DMS114 treated with DMSO at 0.1 percent for 48 hours (cell line): ENCODE data around the gene KLF4.

Experiments
- DNase-seq: peaks from one replicate; lab custom pipeline; 2025; ENCODE audit not compliant: unreplicated experiment; lab: John Stamatoyannopoulos, UW

The KLF4 gene

DNA sequence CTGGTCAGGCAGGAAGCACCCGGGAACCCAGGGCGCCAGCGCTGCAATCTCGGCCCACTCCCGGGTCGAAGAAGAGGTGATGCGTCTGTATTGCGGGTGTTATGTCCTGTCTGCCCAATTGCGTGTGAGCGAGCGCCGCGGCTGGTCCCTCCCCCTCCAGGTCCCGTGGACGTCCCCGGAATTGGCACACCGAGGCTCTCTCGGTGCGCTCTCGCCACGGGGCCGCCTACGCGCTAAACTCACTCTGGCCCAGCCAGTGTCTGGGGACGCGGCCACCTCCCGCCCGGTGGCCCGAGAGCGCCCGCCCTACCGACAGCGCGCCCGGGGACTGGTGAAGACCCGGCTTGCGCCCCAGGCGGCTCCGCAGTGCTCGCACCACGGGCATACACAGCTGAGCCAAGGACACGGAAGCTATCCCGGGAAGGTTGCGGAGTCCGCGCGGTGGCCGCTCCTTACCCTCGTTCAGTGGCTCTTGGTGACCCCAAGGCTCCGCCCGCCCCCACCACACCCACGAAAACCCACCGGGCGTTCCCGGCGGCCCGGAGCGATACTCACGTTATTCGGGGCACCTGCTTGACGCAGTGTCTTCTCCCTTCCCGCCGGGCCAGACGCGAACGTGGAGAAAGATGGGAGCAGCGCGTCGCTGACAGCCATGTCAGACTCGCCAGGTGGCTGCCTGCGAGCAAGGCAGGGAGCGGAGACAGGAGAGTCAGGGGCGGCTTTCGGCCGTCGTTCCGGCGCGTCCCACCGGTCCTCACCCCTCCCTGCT, 1.0 kb downstream of the KLF4 start:
- no peak for DNase-seq

DNA sequence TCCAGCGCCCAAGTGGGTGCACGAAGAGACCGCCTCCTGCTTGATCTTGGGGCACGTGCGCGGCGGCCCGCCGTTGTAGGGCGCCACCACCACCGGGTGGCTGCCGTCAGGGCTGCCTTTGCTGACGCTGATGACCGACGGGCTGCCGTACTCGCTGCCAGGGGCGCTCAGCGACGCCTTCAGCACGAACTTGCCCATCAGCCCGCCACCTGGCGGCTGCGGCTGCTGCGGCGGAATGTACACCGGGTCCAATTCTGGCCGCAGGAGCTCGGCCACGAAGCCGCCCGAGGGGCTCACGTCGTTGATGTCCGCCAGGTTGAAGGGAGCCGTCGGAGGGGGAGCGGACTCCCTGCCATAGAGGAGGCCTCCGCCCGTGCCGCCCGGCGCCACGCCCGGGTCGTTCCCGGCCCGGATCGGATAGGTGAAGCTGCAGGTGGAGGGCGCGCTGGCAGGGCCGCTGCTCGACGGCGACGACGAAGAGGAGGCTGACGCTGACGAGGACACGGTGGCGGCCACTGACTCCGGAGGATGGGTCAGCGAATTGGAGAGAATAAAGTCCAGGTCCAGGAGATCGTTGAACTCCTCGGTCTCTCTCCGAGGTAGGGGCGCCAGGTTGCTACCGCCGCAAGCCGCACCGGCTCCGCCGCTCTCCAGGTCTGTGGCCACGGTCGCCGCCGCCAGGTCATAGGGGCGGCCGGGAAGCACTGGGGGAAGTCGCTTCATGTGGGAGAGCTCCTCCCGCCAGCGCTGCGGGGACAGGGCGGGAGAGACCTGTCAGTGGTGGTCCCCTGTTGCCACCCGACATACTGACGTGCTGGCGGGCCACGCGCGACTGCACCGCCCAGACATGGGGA, 1.8 kb downstream of the KLF4 start:
- no peak for DNase-seq

GRCh38 chr9:107486674-107487520, 2.7 kb downstream of the KLF4 start:
- DNase-seq: no peak

DNA sequence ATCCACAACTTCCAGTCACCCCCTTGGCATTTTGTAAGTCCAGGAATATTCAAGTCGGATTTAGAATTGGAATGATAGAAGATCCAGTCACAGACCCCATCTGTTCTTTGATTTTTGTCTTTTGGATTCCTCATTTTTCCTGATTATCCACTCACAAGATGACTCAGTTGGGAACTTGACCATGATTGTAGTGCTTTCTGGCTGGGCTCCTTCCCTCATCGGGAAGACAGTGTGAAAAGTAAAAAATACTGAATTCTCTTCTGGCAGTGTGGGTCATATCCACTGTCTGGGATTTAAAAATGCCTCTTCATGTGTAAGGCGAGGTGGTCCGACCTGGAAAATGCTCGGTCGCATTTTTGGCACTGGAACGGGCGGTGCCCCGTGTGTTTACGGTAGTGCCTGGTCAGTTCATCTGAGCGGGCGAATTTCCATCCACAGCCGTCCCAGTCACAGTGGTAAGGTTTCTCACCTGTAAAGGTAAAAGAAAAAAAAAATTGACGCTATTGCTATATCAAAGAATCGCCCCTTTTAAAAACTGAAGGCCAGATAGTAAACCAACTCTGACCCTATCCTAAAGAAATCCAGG, 4.0 kb downstream of the KLF4 start:
- DNase-seq: no peak

DNA sequence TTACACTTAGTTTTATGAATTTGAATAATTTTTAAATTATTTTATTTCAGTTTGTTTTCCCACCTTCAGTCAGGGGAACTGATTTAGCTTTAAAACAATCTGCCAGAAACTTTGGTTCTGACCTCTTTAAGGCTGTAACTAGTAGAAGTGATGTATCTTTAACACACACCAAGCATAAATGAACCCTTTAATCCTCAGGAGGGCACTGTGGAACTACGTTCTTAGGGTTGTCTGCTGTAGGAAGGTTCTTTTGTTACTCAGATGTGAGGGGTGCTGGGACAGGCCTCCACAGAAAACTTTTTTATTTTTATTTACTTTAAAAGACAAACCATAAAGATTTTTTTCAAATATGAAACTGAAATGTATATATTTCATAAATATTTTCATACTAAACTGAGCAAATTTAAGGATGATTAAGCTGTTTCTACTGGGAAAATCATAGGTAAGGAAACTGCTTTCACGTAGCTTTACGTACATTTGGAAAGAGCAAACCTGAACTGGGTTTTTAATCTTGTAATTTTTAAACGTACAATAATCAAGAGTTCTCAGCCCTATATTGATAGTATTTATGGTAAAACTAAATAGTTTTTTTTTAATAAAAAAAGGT, 5.3 kb downstream of the KLF4 start:
- DNase-seq: peak; percentile 57

DNA sequence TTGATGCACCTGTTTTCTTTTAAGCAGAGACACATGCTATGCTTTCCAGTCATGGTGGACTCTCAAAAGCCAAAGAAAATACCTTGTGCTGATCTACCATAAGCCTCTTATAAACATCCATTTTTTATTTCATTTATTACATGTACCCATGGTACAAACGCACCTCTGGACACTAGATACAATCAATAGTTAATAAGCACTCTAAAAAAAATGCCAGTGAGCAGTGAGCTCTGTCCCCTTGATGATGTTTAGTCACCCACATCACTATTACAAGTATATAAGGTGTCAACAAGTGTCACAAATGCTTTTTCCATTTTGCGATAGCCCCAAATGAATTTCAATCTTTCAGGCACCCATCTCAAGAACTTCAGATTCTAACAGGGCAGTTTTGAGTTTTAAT, 5.9 kb downstream of the KLF4 start:
- DNase-seq: no peak

DNA sequence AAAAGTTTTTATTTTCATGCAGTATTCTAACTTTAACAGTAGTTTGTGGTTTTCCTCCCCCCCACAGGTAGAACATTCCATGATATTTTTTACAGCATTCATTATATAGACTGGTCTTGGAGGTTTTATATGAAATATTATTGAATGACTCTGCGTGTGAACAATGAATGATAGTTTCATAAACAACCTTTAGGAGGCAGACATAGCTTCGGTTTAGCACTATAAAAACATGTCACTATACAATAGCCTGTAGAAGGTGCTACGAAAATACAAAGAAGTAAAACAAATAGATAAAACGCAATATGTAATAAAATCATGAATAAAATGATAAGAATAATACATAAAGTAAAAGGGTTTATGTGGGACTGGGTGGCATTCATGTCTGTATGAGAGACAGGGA, 8.5 kb downstream of the KLF4 start:
- DNase-seq: no peak

- DNase-seq: no peak
Observed at GRCh38 chr9:107480386-107480789, 9.2 kb downstream of the KLF4 start.

DNA sequence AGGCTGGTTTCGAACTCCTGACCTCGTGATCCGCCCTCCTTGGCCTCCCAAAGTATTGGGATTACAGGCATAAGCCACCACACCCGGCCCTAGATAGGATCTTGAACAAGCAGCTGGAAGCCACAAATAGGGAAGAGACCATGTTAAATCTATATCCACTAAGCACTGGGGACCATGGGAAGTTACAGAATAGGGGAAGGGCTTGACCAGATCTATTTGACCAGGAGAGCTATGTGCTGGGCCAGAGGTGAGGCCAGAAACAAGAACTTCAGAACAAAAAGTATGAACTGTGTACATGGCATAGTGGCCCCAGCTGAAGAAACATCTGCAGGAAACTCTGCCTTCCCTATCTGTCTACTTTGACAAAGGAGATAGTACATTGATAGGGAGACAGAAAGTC, 10.8 kb downstream of the KLF4 start:
- DNase-seq: no peak

GRCh38 chr9:107474124-107474523, 15.4 kb downstream of the KLF4 start:
- no peak for DNase-seq

DNA sequence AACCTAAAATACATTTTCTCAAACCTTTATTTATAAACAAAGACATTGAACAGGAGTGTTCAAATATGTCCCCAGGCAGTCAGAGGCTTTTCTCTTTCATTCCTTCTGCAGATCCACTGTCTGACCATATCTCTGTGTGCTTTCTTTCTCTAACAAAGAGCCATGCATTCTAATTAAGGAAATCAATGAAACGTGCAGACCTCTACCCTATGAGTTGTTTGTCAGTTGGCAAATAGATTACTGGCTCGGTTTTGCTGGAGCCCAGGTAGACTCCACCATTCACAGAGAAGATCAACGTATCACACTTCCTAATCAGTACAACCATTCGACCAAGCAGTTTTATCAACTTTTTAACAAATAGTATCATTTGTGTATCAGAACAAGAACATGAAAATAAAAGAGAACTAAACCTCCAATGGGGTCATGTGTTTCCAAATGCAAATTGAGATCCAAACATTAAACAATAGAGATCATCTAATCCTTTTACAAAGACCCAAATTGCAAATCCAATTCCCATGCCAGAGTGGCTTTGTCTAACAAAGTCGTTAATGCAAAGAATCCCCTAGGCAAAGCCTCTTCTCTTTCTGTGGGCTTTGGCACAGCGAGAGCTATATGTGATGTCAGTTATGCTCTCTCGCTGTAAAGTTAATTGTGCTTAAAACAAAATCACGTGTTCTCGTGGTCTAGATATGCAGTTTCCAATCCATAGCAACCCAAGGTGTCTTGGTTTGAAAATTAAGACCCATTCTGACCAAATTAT, 16.8 kb downstream of the KLF4 start:
- DNase-seq: no peak

- DNase-seq: no peak
Observed at GRCh38 chr9:107471552-107471951, 18.0 kb downstream of the KLF4 start.

DNA sequence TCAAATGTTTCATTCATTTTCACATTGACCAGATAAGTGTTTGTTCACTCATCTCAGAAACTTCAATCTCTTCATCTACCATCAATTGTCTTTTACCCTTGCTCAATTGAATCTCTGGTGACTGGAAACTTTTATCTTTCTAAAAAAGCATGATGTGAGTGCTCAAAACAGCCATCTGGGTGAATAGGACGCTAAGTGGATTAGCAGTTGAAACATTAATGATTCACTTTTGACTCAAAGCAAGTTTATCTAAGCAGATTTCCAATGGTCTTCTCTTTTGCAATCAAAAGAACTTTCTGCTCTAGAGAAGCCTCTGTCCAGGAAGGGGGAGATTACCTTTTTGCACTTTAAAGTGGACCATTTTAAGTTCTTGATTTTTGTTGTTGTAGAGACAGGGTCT, 22.2 kb downstream of the KLF4 start:
- DNase-seq: no peak

DNA sequence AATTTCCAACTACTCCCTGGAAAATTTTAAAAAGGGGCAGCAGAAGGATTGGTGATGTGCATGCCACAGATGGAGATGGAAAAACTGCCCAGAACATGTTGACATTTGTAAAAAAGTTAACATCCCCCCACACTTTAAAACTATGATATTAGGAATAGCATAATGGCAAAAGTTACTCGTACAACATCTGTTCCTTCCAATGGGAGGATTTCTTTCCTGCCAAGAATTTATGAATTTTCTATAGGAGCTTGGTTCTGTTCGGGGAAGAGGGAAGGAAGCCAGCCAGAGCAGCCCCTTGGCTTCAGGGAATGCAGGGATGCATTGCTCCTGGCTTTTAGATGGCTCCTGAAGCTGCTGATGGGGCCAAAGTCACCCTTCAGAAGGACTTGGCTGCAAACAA, 22.7 kb downstream of the KLF4 start:
- DNase-seq: no peak

DNA sequence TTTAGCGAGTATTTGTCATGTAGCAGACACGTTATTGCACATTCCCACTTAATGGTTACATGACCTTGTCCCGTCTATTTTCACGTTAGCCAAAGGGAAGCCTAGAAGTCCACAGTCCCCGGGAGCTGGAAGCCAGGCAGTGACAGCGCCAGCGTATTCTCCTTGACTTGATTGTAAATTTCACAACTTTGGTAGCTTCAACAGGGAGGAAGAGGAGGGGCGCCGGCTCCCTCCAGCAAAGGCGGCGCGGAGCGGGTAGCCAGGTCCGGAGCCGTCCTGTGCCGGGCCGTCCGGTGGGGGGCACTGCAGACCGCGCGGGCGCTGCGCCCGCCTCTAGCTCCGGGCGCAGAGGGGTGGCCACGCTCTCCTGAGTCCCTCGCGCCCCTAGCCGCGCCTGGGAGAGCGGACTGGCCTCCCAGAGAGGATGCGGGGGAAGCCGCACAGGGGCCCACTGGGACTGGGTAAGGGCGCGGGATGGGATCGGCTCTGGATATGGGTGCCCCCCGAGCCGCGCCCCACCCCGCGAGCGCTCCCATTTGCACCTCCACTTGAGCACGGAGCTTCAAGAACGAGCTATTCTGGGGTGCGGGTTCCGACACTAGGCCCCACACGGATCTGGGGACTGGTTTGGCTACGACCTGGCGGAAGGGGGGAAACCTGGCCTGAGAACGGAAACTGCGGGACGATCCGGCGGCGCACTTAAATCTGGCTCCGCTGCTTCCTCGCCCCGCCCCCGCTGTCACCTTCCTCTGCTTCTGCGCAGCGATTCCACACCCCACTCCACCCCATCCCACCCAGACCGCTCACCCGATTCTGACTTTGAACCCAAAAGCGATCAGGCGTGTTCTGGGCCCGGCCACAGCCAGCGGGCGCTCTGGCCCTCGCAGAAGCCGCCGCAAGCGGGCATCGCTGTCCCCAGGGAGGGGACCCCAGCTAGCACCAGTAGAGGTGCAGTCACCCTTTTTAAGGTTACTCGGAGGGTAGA, 23.8 kb downstream of the KLF4 start:
- peak; percentile 8 for DNase-seq

GRCh38 chr9:107464516-107464915, 25.1 kb downstream of the KLF4 start:
- no peak for DNase-seq

- DNase-seq: no peak
Observed at GRCh38 chr9:107462691-107463090, 26.9 kb downstream of the KLF4 start.

DNA sequence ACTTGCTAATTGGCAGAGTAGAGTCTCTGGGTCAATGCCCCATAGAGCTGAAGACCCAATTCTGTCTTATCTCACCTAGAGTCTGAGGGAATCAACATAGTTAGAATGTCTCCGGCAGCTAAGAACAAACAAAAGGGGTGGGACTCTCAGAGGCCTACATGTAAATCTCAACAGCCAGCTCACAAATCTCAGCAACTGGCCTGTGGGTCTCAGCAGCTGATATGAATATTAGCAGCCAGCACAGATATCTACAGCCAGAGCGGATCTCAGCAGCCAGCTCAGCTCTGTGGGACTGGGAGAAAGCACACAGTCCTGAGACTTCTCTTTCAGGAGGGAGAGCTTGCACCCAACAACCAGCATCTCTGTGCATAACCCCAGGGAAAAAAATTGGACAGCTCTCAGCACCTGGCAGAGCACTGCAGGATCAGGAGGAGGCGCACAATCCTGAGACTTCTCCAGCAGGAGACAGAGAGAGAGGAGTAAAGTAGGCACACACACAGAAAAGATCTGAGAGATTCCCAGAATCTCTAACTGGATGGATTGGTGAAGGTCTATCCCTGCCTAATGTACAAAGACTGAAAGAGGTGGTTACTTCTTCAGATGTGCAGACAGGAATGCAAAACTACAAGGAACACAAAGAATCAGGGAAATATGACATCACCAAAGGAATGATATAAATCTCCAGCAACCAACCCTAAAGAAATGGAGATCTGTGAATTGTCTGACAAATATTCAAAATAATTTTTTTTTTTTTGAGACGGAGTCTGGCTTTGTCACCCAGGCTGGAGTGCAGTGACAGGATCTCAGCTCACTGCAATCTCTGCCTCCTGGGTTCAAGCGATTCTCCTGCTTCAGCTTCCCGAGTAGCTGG, 29.2 kb downstream of the KLF4 start:
- DNase-seq: no peak
